Measurements from ENCODE around the gene CECR2. TPM values are rescaled to one million over a fixed set of nuclear protein-coding genes. Genes with fewer than 3 reads are reported as not detected.

The CECR2 gene
- total RNA-seq, 1 experiment from 2014 or later: 154 TPM

GRCh38 chr22:17472932-17473331 lies 103.7 kb downstream of the CECR2 start:
- Histone ChIP-seq H4K8ac (replicated peaks; ENCODE audit: insufficient read length, low read depth, low read length) (no peak overlapping the region), H3K9ac (ENCODE audit: extremely low read depth, insufficient read length, low read length) (no peak overlapping the region), H2AK5ac (ENCODE audit: insufficient read length, low read length) (no peak overlapping the region), H2BK120ac (ENCODE audit: low read depth, low read length, poor library complexity, severe bottlenecking) (no peak overlapping the region), H2BK15ac (ENCODE audit: low read depth, low read length) (no peak overlapping the region; the same call in 1 of the 2 replicates), H4K20me1 (ENCODE audit: control insufficient read depth, insufficient read depth, insufficient read length) (no peaks in the 10 kb centered on the region), H2BK20ac (ENCODE audit: low read depth, low read length, poor library complexity, severe bottlenecking) (no peak overlapping the region), H4K91ac (ENCODE audit: insufficient read length, low read depth, low read length) (no peak overlapping the region), H3K27ac (ENCODE audit: insufficient read length, low read depth, low read length) (no peak overlapping the region), H3K4me1 (ENCODE audit: insufficient read depth, low read length) (peaks cover 14% of the 10 kb centered on the region; the same call in 1 of the 2 replicates), H3K27me3 (ENCODE audit: insufficient read depth, low read length) (no peaks in the 10 kb centered on the region), H3K56ac (ENCODE audit: insufficient read length, low read depth, low read length) (no peak overlapping the region), H2BK12ac (ENCODE audit: insufficient read length, low read depth, low read length) (no peak overlapping the region), H3K9me3 (ENCODE audit: control insufficient read depth, low read depth, low read length) (no peaks in the 10 kb centered on the region), H3K79me2 (ENCODE audit: insufficient read depth, low read length) (peaks cover 43% of the 10 kb centered on the region; the same call in 1 of the 2 replicates), H3K23me2 (ENCODE audit: insufficient read length, low read depth, low read length, poor library complexity, severe bottlenecking) (no peaks in the 10 kb centered on the region), H4K5ac (ENCODE audit: insufficient read length, low read depth, low read length) (no peak overlapping the region), H2AFZ (ENCODE audit: low read length) (no peak overlapping the region), H3K14ac (ENCODE audit: insufficient read depth, low read length) (no peak overlapping the region), H3K79me1 (ENCODE audit: insufficient read depth, low read depth, low read length, poor library complexity, severe bottlenecking) (peaks cover 15% of the 10 kb centered on the region), H3K4ac (ENCODE audit: low read depth, low read length) (no peak overlapping the region), H3K23ac (ENCODE audit: insufficient read length, low read depth, low read length) (peak overlapping the region; percentile 74), H2BK5ac (ENCODE audit: insufficient read length, low read length) (peak overlapping the region; percentile 29), H3T11ph (ENCODE audit: low read length) (no peak overlapping the region), H3K4me2 (ENCODE audit: insufficient read depth, insufficient read length, low read length) (no peak overlapping the region), H3K18ac (ENCODE audit: insufficient read length, low read depth, low read length) (no peak overlapping the region)
- WGBS (ENCODE audit: extremely low coverage, insufficient read length, low lambda C conversion rate): no CpG with 5 or more reads among the region's 5 CpGs
- no peaks in the 10 kb centered on the region for H3K27me3 Mint-ChIP-seq (ENCODE audit: low read depth)
- no peak for TF ChIP-seq CTCF (conservative IDR thresholded peaks at IDR 0.05)
- H3K27ac Mint-ChIP-seq: peak overlapping the region; percentile 25 to 64 (median 42); a peak in 4 of 7 replicates
- H3K4me3 Mint-ChIP-seq: peak overlapping the region in 1 of 2 experiments; percentile 24; a peak in 1 of 5 replicates
- H3K4me1 Mint-ChIP-seq: peaks cover 81 to 87% of the 10 kb centered on the region in 2 experiments
- H3K9me3 Mint-ChIP-seq: no peaks in the 10 kb centered on the region
- H3K36me3 Mint-ChIP-seq (ENCODE audit: insufficient read depth in 1 of 3, low read depth in 3 of 3): peaks cover 13 to 22% (median 21%) of the 10 kb centered on the region in 3 experiments
- DNase-seq: no peak
